GM19372 (cell line): ENCODE results near the gene PRSS50.

Source experiments
- ATAC-seq: cut with Tn5 transposase; IDR thresholded peaks from one replicate; pipeline ENCODE4 v1.9.1; 2021; ENCODE audit warnings: mild to moderate bottlenecking, low read depth, moderate library complexity; ENCODE audit not compliant: unreplicated experiment

PRSS50 gene

GRCh38 chr3:46729038-46729437 is 11.4 kb upstream of the PRSS50 start:
- ATAC-seq, result no peak

DNA sequence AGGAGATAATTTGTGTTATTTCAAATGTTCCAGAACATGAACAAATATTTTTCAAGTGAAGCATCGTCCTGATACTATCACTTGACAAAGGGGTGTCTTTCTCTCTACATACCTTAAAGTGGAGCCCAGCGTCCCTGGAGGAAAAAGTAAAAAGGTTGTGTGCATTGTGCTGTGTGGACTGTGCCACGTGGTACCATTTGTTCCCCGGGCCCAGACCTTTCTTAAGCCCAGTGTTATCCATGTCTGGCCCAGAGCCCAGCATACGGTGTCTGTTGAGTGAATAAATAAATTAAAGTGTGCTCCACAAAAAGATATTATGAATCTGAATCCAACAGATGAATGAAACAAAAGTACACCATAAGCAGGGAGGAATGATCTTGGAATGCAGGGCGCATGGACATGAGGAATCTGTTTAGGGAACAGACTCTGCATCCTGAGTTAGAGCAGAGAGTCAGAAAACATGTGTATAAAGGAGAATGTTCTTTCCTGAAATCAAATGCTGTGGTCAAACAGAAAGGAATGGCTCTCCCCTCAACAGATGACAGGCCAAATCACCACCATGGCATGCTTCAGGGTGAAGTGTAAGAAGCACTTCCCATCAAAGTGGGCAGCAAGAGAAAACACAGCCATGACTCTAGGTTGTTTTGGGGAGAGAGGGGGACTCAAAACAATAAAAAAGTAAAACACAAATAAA is 8.1 kb upstream of the PRSS50 start:
- no peak for ATAC-seq

GRCh38 chr3:46724424-46724823 is 6.8 kb upstream of the PRSS50 start:
- ATAC-seq, result no peak

DNA sequence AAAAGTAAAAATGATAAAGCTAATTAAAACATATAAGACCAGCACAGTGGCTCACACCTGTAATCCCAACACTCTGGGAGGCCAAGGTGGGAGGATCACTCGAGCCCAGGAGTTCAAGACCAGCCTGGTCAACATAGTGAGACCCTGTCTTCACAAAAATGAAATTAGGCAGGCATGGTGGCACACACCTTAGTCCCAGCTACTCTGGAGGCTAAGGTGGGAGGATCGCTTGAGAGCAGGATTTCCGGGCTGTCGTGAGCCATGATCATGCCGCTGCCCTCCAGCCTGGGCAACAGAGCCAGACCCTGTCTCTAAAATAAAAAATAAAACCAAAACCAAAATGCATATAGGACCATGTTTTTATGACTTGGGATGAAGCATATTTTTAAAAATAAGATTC is 4.8 kb upstream of the PRSS50 start:
- ATAC-seq, result no peak

DNA sequence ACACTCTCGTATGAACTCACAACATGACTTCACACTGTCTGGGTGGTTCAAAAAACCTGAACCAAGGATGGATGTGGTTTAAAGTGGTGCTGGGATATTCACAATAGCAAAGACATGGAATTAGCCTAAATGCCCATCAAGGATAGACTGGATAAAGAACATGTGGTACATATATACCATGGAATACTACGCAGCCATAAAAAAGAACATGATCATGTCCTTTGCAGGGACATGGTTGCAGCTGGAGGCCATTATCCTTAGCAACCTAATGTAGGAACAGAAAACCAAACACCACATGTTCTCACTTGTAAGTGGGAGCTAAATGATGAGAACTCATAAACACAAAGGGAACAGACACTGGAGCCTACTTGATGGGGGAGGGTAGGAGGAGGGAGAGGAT is 3.3 kb upstream of the PRSS50 start:
- no peak for ATAC-seq

DNA sequence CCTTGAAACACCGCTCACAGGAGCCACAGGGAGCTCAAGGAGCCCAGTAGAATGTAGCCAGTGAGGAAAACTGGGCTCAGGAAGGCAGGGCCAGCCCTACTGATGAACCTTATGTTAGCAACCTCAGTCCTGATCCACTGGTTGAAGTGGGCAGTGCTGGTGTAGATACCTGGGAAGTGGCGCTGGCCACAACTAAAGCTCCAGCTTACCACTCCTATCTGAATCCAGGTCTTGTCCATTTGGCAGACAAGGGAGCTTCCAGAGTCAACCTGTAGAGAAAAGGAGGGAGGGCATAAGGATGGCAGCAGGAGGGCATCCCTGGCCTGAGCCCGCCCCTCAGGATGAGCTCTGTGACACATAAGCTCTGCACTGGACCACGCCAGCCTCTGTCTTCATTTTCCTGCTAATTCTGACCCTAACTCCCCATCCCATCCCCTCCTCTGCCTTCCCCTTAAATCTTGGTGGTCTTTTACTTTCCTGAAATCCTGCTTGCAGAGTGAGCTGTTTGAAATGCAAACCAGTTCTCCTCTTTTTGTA is 2.1 kb upstream of the PRSS50 start:
- no peak for ATAC-seq

DNA sequence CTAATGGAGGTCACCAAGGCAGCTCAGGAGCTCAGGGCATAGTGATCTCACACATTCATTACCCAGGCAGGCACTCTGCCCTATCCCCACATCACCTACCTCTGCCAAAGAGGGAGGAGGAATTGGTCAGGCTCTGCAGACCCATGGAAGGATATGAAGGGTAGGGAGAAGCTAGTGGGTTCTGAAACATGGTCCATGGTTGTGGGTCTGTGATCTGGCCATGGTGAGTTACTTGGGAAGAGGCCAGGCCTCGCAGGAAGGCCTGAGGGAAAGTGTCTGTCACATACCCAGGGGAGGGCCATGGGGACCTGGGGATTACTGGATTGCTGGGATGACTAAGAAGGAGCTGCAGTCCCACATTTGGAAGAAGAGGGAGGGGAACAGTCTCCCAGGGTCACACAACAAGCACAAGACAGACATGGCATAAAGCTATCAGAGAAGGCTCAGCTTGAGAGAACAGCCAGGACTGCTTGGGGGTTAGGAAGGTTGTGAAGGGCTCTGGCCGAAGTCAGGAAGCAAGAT is 1.4 kb upstream of the PRSS50 start:
- no peak for ATAC-seq

DNA sequence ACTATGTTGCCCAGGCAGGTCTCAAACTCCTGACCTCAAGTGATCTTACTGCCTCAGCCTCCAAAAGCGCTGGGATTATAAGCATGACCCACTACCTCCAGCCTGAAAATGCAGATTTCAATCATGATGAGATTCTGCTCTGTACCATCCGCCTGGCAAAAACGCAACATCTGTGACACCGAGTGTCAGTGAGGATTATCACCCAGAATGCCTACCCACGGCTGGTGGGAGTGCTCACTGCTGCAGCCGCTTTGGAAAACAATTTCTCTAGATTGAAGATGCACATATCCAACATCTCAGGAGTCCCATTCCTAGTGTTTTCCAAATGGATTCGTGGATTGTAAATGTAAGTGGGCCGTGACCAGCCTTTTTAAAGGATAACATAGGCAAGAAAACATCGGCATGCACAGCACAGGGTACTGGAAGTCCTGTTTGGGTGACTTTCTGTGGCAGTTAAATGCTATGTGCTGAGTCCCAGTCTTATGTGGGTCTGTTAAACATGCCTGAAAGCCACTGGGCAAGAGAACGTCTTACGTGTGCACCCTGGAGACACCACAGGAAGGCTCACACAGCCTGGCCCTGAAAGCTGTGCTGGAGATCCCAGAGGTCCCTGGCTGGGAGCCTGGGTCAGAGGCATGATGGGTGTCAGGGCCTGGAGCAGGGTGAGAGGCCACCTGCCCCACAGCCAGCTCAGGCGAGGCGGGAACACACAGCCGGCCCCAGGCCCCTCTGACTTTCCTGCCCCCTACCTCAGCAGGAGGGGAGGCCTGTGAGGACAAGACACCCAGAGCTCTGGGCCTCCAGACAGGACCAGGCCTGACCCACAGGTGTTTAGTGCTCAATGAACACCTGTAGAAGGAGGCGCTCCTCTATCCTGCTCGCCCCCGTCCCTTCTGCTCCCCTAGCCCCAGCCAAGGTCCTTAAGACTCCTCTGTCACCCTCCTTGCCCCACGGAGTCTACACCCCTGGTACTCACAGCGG is 918 bp downstream of the PRSS50 start:
- no peak for ATAC-seq

- no peak for ATAC-seq
Measured at GRCh38 chr3:46715507-46716175, 2.0 kb downstream of the PRSS50 start.

GRCh38 chr3:46714728-46715506 is 2.8 kb downstream of the PRSS50 start:
- ATAC-seq, result no peak

GRCh38 chr3:46713898-46714552 is 3.6 kb downstream of the PRSS50 start:
- ATAC-seq, result no peak

GRCh38 chr3:46713050-46713897 is 4.4 kb downstream of the PRSS50 start:
- ATAC-seq, result no peak

GRCh38 chr3:46712191-46713049 is 5.2 kb downstream of the PRSS50 start:
- no peak for ATAC-seq

DNA sequence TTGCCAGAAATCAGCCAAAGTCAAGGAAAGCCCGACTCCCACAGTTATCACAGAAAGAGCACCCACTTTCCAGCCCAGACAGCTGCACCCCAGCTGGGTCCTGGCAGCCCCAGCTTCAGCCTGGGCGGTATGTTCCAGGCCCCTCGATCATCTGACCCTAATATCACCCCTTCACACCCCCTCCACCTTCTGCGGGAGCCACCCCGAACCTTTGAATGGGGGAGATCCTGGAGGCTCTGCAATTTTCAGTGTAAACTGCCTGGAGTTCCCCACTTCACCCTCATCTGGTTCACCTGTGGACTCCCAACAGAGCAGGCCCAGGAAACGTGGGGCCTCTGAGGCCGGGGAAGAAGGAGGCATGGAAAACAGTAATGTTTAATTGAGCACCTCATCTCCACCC is 5.9 kb downstream of the PRSS50 start:
- no peak for ATAC-seq

DNA sequence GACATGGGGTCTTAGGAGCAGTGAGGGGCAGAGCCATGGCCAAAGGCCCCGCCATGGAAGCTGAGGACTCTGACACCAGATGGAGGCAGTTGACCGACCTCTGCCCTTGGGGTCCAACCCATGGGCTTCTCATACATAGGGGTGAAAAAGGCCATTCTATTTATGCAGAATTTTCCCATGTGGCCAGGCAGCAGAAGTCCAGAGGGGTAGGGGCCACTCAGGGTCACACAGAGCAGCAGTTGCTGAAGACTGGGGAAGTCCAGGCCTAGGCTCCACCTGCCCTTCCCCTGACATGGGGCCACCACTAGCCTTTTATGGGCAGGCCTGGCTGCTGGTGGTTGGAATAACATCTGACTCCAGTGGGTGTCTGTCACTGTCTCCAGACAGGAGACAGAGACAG is 6.4 kb downstream of the PRSS50 start:
- no peak for ATAC-seq

- ATAC-seq, result no peak
Measured at GRCh38 chr3:46710671-46711295, 6.9 kb downstream of the PRSS50 start.

- ATAC-seq, result no peak
Measured at GRCh38 chr3:46710229-46710628, 7.4 kb downstream of the PRSS50 start.
